Liver (tissue), 3 donors: Measurements from ENCODE around the gene EIF4G1.

Source experiments
- ATF3 ChIP-seq: IDR thresholded peaks from 2 replicates; pipeline ENCODE4 v1.6.1; 2016; ENCODE audit warnings: antibody characterized with exemption
- CTCF ChIP-seq: fragments of 150-350 bp; IDR thresholded peaks from 2 replicates; pipeline ENCODE4 v1.5.1; 2017; ENCODE audit warnings: improper control_type of control experiment, low read depth, low read length; ENCODE audit not compliant: missing input control
- EGR1 ChIP-seq, 2 donors: IDR thresholded peaks; 2 replicates each; pipeline ENCODE4 v1.6.1; 2016 to 2018; ENCODE audit warnings: antibody characterized with exemption in 2 of 2, low read depth in 2 of 2
- GABPA ChIP-seq, 2 donors: IDR thresholded peaks in 1 of 2; conservative IDR thresholded peaks in 1 of 2; 2 replicates each; pipeline ENCODE4 v1.6.1; 2016; ENCODE audit warnings: antibody characterized with exemption in 2 of 2, mild to moderate bottlenecking in 1 of 2, moderate library complexity in 1 of 2
- HNF4G ChIP-seq: IDR thresholded peaks from 2 replicates; pipeline ENCODE4 v1.6.1; 2016; ENCODE audit warnings: antibody characterized with exemption
- REST ChIP-seq: IDR thresholded peaks from 2 replicates; pipeline ENCODE4 v1.6.1; 2016; ENCODE audit warnings: antibody characterized with exemption, mild to moderate bottlenecking
- SP1 ChIP-seq: IDR thresholded peaks from 2 replicates; pipeline ENCODE4 v1.6.1; 2018; ENCODE audit warnings: antibody characterized with exemption, mild to moderate bottlenecking
- TAF1 ChIP-seq: conservative IDR thresholded peaks from 2 replicates; pipeline ENCODE4 v1.6.1; 2016; ENCODE audit warnings: antibody characterized with exemption, mild to moderate bottlenecking
- YY1 ChIP-seq: IDR thresholded peaks from 2 replicates; pipeline ENCODE4 v1.6.1; 2016; ENCODE audit warnings: antibody characterized with exemption, mild to moderate bottlenecking
- donor health status: healthy.
- donor health status: healthy.

GRCh38 chr3:184368586-184369183 lies 54.3 kb downstream of the EIF4G1 start:
- TF ChIP-seq CTCF (no peak), EGR1 (IDR thresholded peaks at IDR 0.05; ENCODE audit: low read depth in 2 of 2) (no peak), HNF4G (no peak), ATF3 (no peak), YY1 (no peak), SP1 (no peak), REST (no peak), TAF1 (no peak), GABPA (IDR thresholded peaks at IDR 0.05 in 1 of 2, conservative IDR thresholded peaks at IDR 0.05 in 1 of 2) (no peak)
